ENCODE measurements around the gene PDLIM3.

Gene PDLIM3

GRCh38 chr4:185576314-185576961, 41.1 kb upstream of the PDLIM3 start:
- H3K4me3 ChIP-seq (ENCODE audit: low read depth, low read length) = no peak overlapping the region
- no peak for TF ChIP-seq CTCF (IDR thresholded peaks at IDR 0.05; ENCODE audit: low read depth, low read length)

GRCh38 chr4:185573651-185574199, 38.4 kb upstream of the PDLIM3 start:
- no peak for TF ChIP-seq CTCF (IDR thresholded peaks at IDR 0.05; ENCODE audit: low read depth, low read length)
- H3K4me3 ChIP-seq (ENCODE audit: low read depth, low read length) = no peak overlapping the region

GRCh38 chr4:185570727-185571126, 35.4 kb upstream of the PDLIM3 start:
- no peak overlapping the region for H3K4me3 ChIP-seq (ENCODE audit: low read depth, low read length)
- TF ChIP-seq CTCF (IDR thresholded peaks at IDR 0.05; ENCODE audit: low read depth, low read length) = no peak

GRCh38 chr4:185567381-185568376, 32.4 kb upstream of the PDLIM3 start:
- no peak overlapping the region for H3K4me3 ChIP-seq (ENCODE audit: low read depth, low read length)
- TF ChIP-seq CTCF (IDR thresholded peaks at IDR 0.05; ENCODE audit: low read depth, low read length) = no peak

GRCh38 chr4:185566972-185567371, 31.7 kb upstream of the PDLIM3 start:
- no peak overlapping the region for H3K4me3 ChIP-seq (ENCODE audit: low read depth, low read length)
- no peak for TF ChIP-seq CTCF (IDR thresholded peaks at IDR 0.05; ENCODE audit: low read depth, low read length)

GRCh38 chr4:185566425-185566824, 31.1 kb upstream of the PDLIM3 start:
- TF ChIP-seq CTCF (IDR thresholded peaks at IDR 0.05; ENCODE audit: low read depth, low read length) = no peak
- no peak overlapping the region for H3K4me3 ChIP-seq (ENCODE audit: low read depth, low read length)

- H3K4me3 ChIP-seq (ENCODE audit: low read depth, low read length) = no peak overlapping the region
- TF ChIP-seq CTCF (IDR thresholded peaks at IDR 0.05; ENCODE audit: low read depth, low read length) = no peak
Observed at GRCh38 chr4:185565696-185566095, 30.4 kb upstream of the PDLIM3 start.

Data from WI38 (cell line).